ENCODE data around the gene LPIN2. TPM values are rescaled to one million over a fixed set of nuclear protein-coding genes. Genes with fewer than 3 reads are reported as not detected.
"Not testable (repeated sequence)": the region's sequence is repeated elsewhere in the genome, so short reads cannot be mapped to it uniquely, and the experiment has no call there.

LPIN2 gene
- total RNA-seq, 1 experiment from 2014 or later, result 13.7 TPM

GRCh38 chr18:3007491-3007890 is 5.5 kb downstream of the LPIN2 start:
- Histone ChIP-seq H3K27me3 (ENCODE audit: low read length) (no peaks in the 10 kb centered on the region), H3K9ac (ENCODE audit: low read length) (no peak overlapping the region), H3K4me2 (ENCODE audit: low read depth, low read length, poor library complexity, severe bottlenecking) (no peak overlapping the region), H2AFZ (ENCODE audit: low read length) (no peak overlapping the region), H3K9me2 (replicated peaks; ENCODE audit: insufficient read depth, low read length) (no peaks in the 10 kb centered on the region), H3K9me3 (ENCODE audit: low read length) (no peaks in the 10 kb centered on the region), H3K4me3 (ENCODE audit: low read length) (no peak overlapping the region), H3K4me1 (ENCODE audit: low read length) (peaks cover 9% of the 10 kb centered on the region), H4K20me1 (ENCODE audit: insufficient read depth, low read depth, low read length) (no peaks in the 10 kb centered on the region), H3K36me3 (ENCODE audit: insufficient read depth, low read length) (no peaks in the 10 kb centered on the region), H3K79me2 (ENCODE audit: low read length) (peaks cover 37% of the 10 kb centered on the region), H3K27ac (ENCODE audit: low read length) (no peak overlapping the region)
- DNase-seq, result no peak

GRCh38 chr18:3005462-3005861 is 7.5 kb downstream of the LPIN2 start:
- no peak for DNase-seq
- no peaks in the 10 kb centered on the region for H3K9me2 ChIP-seq (replicated peaks; ENCODE audit: insufficient read depth, low read length)
- H3K36me3 ChIP-seq (ENCODE audit: insufficient read depth, low read length), result no peaks in the 10 kb centered on the region
- H3K27ac ChIP-seq (ENCODE audit: low read length), result no peak overlapping the region
- H3K4me1 ChIP-seq (ENCODE audit: low read length), result no peaks in the 10 kb centered on the region
- no peak overlapping the region for H3K4me3 ChIP-seq (ENCODE audit: low read length)
- H2AFZ ChIP-seq (ENCODE audit: low read length), result no peak overlapping the region
- peaks cover 20% of the 10 kb centered on the region for H3K79me2 ChIP-seq (ENCODE audit: low read length)
- H3K4me2 ChIP-seq (ENCODE audit: low read depth, low read length, poor library complexity, severe bottlenecking), result no peak overlapping the region
- no peaks in the 10 kb centered on the region for H4K20me1 ChIP-seq (ENCODE audit: insufficient read depth, low read depth, low read length)
- H3K9me3 ChIP-seq (ENCODE audit: low read length), result no peaks in the 10 kb centered on the region
- H3K27me3 ChIP-seq (ENCODE audit: low read length), result no peaks in the 10 kb centered on the region
- H3K9ac ChIP-seq (ENCODE audit: low read length), result no peak overlapping the region

- not testable (repeated sequence) for H3K9ac ChIP-seq (ENCODE audit: low read length); H3K27me3 ChIP-seq (ENCODE audit: low read length); DNase-seq; H3K4me2 ChIP-seq (ENCODE audit: low read depth, low read length, poor library complexity, severe bottlenecking); H4K20me1 ChIP-seq (ENCODE audit: insufficient read depth, low read depth, low read length); H3K4me1 ChIP-seq (ENCODE audit: low read length); H3K4me3 ChIP-seq (ENCODE audit: low read length); H3K9me3 ChIP-seq (ENCODE audit: low read length); H3K9me2 ChIP-seq (replicated peaks; ENCODE audit: insufficient read depth, low read length); H3K27ac ChIP-seq (ENCODE audit: low read length); H3K36me3 ChIP-seq (ENCODE audit: insufficient read depth, low read length); H2AFZ ChIP-seq (ENCODE audit: low read length)
- H3K79me2 ChIP-seq (ENCODE audit: low read length), result peaks cover 11% of the 10 kb centered on the region
Observed at GRCh38 chr18:3003766-3004165, 9.2 kb downstream of the LPIN2 start.

- DNase-seq, result no peak
- H3K4me1 ChIP-seq (ENCODE audit: low read length), result peaks cover 13% of the 10 kb centered on the region
- no peaks in the 10 kb centered on the region for H3K27me3 ChIP-seq (ENCODE audit: low read length)
- H3K27ac ChIP-seq (ENCODE audit: low read length), result no peak overlapping the region
- H3K9ac ChIP-seq (ENCODE audit: low read length), result no peak overlapping the region
- H3K9me2 ChIP-seq (replicated peaks; ENCODE audit: insufficient read depth, low read length), result no peaks in the 10 kb centered on the region
- H3K4me3 ChIP-seq (ENCODE audit: low read length), result no peak overlapping the region
- H4K20me1 ChIP-seq (ENCODE audit: insufficient read depth, low read depth, low read length), result peaks cover 5% of the 10 kb centered on the region; the same call in 1 of the 2 replicates
- H3K4me2 ChIP-seq (ENCODE audit: low read depth, low read length, poor library complexity, severe bottlenecking), result no peak overlapping the region
- no peak overlapping the region for H2AFZ ChIP-seq (ENCODE audit: low read length)
- peaks cover 8% of the 10 kb centered on the region; the same call in 1 of the 2 replicates for H3K79me2 ChIP-seq (ENCODE audit: low read length)
- no peaks in the 10 kb centered on the region for H3K36me3 ChIP-seq (ENCODE audit: insufficient read depth, low read length)
- no peaks in the 10 kb centered on the region for H3K9me3 ChIP-seq (ENCODE audit: low read length)
Observed at GRCh38 chr18:3002732-3003131, 10.2 kb downstream of the LPIN2 start.

GRCh38 chr18:2998644-2999043 is 14.3 kb downstream of the LPIN2 start:
- Histone ChIP-seq H3K27ac (ENCODE audit: low read length) (no peak overlapping the region), H2AFZ (ENCODE audit: low read length) (no peak overlapping the region), H3K27me3 (ENCODE audit: low read length) (no peaks in the 10 kb centered on the region), H3K9me3 (ENCODE audit: low read length) (no peaks in the 10 kb centered on the region), H4K20me1 (ENCODE audit: insufficient read depth, low read depth, low read length) (peaks cover 17% of the 10 kb centered on the region), H3K9me2 (replicated peaks; ENCODE audit: insufficient read depth, low read length) (no peaks in the 10 kb centered on the region), H3K4me2 (ENCODE audit: low read depth, low read length, poor library complexity, severe bottlenecking) (peak overlapping the region; percentile 45), H3K79me2 (ENCODE audit: low read length) (no peaks in the 10 kb centered on the region), H3K36me3 (ENCODE audit: insufficient read depth, low read length) (no peaks in the 10 kb centered on the region), H3K4me1 (ENCODE audit: low read length) (peaks cover 18% of the 10 kb centered on the region), H3K9ac (ENCODE audit: low read length) (peak overlapping the region; percentile 2; the same call in 1 of the 2 replicates), H3K4me3 (ENCODE audit: low read length) (no peak overlapping the region)
- no peak for DNase-seq

GRCh38 chr18:2997846-2998564 is 14.9 kb downstream of the LPIN2 start:
- Histone ChIP-seq H4K20me1 (ENCODE audit: insufficient read depth, low read depth, low read length) (peaks cover 17% of the 10 kb centered on the region), H3K4me3 (ENCODE audit: low read length) (no peak overlapping the region), H3K79me2 (ENCODE audit: low read length) (no peaks in the 10 kb centered on the region)

GRCh38 chr18:2997429-2997828 is 15.5 kb downstream of the LPIN2 start:
- H3K9me2 ChIP-seq (replicated peaks; ENCODE audit: insufficient read depth, low read length), result no peaks in the 10 kb centered on the region
- H3K79me2 ChIP-seq (ENCODE audit: low read length), result no peaks in the 10 kb centered on the region
- peak overlapping the region; percentile 45 for H3K4me2 ChIP-seq (ENCODE audit: low read depth, low read length, poor library complexity, severe bottlenecking)
- peaks cover 18% of the 10 kb centered on the region for H3K4me1 ChIP-seq (ENCODE audit: low read length)
- H3K9ac ChIP-seq (ENCODE audit: low read length), result no peak overlapping the region
- no peak overlapping the region for H2AFZ ChIP-seq (ENCODE audit: low read length)
- H3K27me3 ChIP-seq (ENCODE audit: low read length), result no peaks in the 10 kb centered on the region
- H3K4me3 ChIP-seq (ENCODE audit: low read length), result no peak overlapping the region
- H3K36me3 ChIP-seq (ENCODE audit: insufficient read depth, low read length), result no peaks in the 10 kb centered on the region
- H4K20me1 ChIP-seq (ENCODE audit: insufficient read depth, low read depth, low read length), result peaks cover 17% of the 10 kb centered on the region
- H3K9me3 ChIP-seq (ENCODE audit: low read length), result no peaks in the 10 kb centered on the region
- no peak for DNase-seq
- no peak overlapping the region for H3K27ac ChIP-seq (ENCODE audit: low read length)

More at GRCh38 chr18:2997846-2998564, 14.9 kb downstream of the LPIN2 start:
- H3K36me3 ChIP-seq (ENCODE audit: insufficient read depth, low read length), result no peaks in the 10 kb centered on the region
- peaks cover 18% of the 10 kb centered on the region for H3K4me1 ChIP-seq (ENCODE audit: low read length)
- no peak overlapping the region for H2AFZ ChIP-seq (ENCODE audit: low read length)
- no peaks in the 10 kb centered on the region for H3K27me3 ChIP-seq (ENCODE audit: low read length)
- H3K4me2 ChIP-seq (ENCODE audit: low read depth, low read length, poor library complexity, severe bottlenecking), result peak overlapping the region; percentile 45
- DNase-seq, result peak; percentile 45
- H3K9me3 ChIP-seq (ENCODE audit: low read length), result no peaks in the 10 kb centered on the region
- H3K9me2 ChIP-seq (replicated peaks; ENCODE audit: insufficient read depth, low read length), result no peaks in the 10 kb centered on the region
- H3K9ac ChIP-seq (ENCODE audit: low read length), result peak overlapping the region; percentile 2; the same call in 1 of the 2 replicates
- H3K27ac ChIP-seq (ENCODE audit: low read length), result no peak overlapping the region

GRCh38 chr18:2994603-2995432 is 18.1 kb downstream of the LPIN2 start:
- H3K9me3 ChIP-seq (ENCODE audit: low read length), result no peaks in the 10 kb centered on the region
- DNase-seq, result peak; percentile 45
- H3K79me2 ChIP-seq (ENCODE audit: low read length), result no peaks in the 10 kb centered on the region; the same call in 1 of the 2 replicates
- no peak overlapping the region for H3K9ac ChIP-seq (ENCODE audit: low read length)
- H3K4me3 ChIP-seq (ENCODE audit: low read length), result no peak overlapping the region
- peaks cover 18% of the 10 kb centered on the region for H3K4me1 ChIP-seq (ENCODE audit: low read length)
- H4K20me1 ChIP-seq (ENCODE audit: insufficient read depth, low read depth, low read length), result peaks cover 20% of the 10 kb centered on the region
- no peak overlapping the region for H3K27ac ChIP-seq (ENCODE audit: low read length)
- H3K27me3 ChIP-seq (ENCODE audit: low read length), result no peaks in the 10 kb centered on the region
- H3K9me2 ChIP-seq (replicated peaks; ENCODE audit: insufficient read depth, low read length), result no peaks in the 10 kb centered on the region
- H3K36me3 ChIP-seq (ENCODE audit: insufficient read depth, low read length), result no peaks in the 10 kb centered on the region
- H2AFZ ChIP-seq (ENCODE audit: low read length), result no peak overlapping the region
- H3K4me2 ChIP-seq (ENCODE audit: low read depth, low read length, poor library complexity, severe bottlenecking), result no peak overlapping the region
